OCI-LY7 (cell line): Measurements from ENCODE around the gene DARS1.

Source experiments
- CTCF ChIP-seq: fragments of 200-600 bp; sonication (generic); conservative IDR thresholded peaks from 2 replicates; pipeline ENCODE4 v1.5.1; 2014; ENCODE audit warnings: mild to moderate bottlenecking, antibody characterized with exemption, low read length, moderate library complexity, mixed read lengths
- EZH2phosphoT487 ChIP-seq: fragments of 200-600 bp; sonication (generic); IDR thresholded peaks from 2 replicates; pipeline ENCODE4 v1.6.1; 2018; ENCODE audit warnings: low read depth, borderline replicate concordance, mild to moderate bottlenecking, mixed run types, antibody characterized with exemption, low read length, moderate library complexity, mixed read lengths

GRCh38 chr2:135874777-135875365 is 110.6 kb downstream of the DARS1 start:
- TF ChIP-seq CTCF (no peak), EZH2phosphoT487 (no peak)
